ENCODE results near the gene KCNQ4.

DNA sequence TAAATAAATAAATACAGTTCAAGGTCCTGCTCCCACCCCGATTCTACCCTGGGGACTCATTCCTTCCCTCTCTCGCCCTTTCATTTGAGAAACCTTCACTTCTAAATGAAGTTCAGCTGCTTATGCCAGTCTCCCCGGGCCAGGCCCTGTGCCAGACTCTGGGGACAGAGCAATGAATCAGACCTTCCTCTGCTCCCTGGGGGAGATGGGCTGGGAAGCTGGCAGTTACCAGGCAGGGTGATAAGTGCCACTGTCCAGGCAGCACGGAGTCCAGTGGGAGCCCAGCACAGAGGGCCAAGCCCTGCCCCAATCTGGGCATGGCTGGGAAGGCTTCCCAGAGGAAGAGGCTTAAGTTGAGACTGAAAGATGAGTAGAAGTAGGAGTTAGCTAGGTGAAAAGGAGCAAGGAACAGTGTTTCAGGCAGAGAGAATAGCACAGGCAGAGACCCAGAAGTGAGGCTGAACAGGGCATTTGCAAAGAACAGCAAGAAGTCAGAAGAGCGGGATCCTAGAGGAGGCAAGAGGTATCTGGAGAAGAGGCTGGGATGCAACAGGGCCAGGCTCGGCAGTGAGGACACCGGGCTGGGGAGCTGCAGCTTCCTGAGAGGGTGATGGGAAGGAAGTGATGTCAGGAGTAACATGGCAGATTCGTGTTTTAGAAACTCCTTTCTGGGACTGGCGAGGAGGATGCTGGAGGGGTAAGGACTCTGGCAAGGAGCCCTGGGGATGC lies 13.5 kb downstream of the KCNQ4 start:
- TF ChIP-seq, protein P1, sequence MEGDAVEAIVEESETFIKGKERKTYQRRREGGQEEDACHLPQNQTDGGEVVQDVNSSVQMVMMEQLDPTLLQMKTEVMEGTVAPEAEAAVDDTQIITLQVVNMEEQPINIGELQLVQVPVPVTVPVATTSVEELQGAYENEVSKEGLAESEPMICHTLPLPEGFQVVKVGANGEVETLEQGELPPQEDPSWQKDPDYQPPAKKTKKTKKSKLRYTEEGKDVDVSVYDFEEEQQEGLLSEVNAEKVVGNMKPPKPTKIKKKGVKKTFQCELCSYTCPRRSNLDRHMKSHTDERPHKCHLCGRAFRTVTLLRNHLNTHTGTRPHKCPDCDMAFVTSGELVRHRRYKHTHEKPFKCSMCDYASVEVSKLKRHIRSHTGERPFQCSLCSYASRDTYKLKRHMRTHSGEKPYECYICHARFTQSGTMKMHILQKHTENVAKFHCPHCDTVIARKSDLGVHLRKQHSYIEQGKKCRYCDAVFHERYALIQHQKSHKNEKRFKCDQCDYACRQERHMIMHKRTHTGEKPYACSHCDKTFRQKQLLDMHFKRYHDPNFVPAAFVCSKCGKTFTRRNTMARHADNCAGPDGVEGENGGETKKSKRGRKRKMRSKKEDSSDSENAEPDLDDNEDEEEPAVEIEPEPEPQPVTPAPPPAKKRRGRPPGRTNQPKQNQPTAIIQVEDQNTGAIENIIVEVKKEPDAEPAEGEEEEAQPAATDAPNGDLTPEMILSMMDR (IDR thresholded peaks at IDR 0.05; ENCODE audit: low read length): no peak
- no peak for TF ChIP-seq EZH2 (IDR thresholded peaks at IDR 0.05; ENCODE audit: borderline replicate concordance, low read length)
